22Rv1 (cell line): ENCODE measurements around the gene NF1.

ENCODE experiments used
- H3K27ac ChIP-seq: fragments of 450-650 bp; 2 replicates; pipeline ENCODE4 v1.5.1; 2017
- CTCF ChIP-seq: fragments of 450-650 bp; IDR thresholded peaks from 2 replicates; pipeline ENCODE4 v1.5.1; 2017; ENCODE audit warnings: mild to moderate bottlenecking
- ZFX ChIP-seq: fragments of 450-650 bp; IDR thresholded peaks from 2 replicates; pipeline ENCODE4 v1.6.1; 2017; ENCODE audit warnings: antibody characterized with exemption, borderline replicate concordance

Gene NF1

GRCh38 chr17:31400481-31400950, 305.7 kb downstream of the NF1 start:
- TF ChIP-seq CTCF (no peak), ZFX (no peak)

DNA sequence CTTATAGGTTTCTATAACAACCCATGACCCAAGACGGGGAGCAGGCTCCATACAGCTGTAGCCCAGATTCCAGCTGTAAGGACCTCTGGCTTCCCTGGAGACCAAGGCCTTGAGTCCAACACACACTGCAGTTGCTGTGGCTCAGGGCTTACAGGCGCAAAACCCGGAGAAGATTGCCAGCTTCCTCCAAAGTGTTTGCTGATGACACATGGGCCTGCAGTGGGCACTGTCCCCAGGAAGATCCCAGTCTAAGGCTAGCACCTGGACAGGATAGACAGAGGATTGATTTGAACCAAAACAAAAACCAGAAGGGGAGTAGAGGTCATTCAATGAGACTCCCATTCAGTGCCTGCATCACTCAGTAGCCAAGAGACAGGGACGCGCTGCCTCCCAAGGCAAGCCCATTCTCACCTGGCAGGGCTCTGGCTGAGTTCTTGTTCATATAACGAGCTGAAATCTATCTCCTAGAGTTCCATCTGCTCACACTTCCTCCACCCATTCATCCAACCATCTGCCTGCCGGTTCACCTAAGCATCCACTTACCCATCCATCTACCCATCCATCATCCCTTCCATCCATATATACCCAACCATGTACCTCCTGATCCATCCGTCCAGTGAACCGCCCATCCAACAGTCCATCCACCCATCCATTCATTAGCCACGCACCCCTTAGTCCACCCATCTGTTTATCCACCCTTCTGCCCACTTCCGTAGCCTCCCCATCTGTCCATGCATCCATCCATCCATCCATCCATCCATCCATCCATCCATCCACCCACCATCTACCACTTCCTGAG, 306.9 kb downstream of the NF1 start:
- TF ChIP-seq ZFX, result no peak
- no peak for TF ChIP-seq CTCF
- H3K27ac ChIP-seq, result no peak overlapping the region

More at GRCh38 chr17:31400481-31400950, 305.7 kb downstream of the NF1 start:
- no peak overlapping the region for H3K27ac ChIP-seq

GRCh38 chr17:31404028-31404949, 309.5 kb downstream of the NF1 start:
- TF ChIP-seq CTCF (no peak), ZFX (no peak)

GRCh38 chr17:31405890-31406371, 311.2 kb downstream of the NF1 start:
- TF ChIP-seq CTCF (no peak), ZFX (no peak)
- no peak overlapping the region for H3K27ac ChIP-seq

More at GRCh38 chr17:31404028-31404949, 309.5 kb downstream of the NF1 start:
- H3K27ac ChIP-seq, result no peak overlapping the region

GRCh38 chr17:31408586-31408985, 313.8 kb downstream of the NF1 start:
- TF ChIP-seq ZFX (no peak), CTCF (no peak)
- no peak overlapping the region for H3K27ac ChIP-seq

DNA sequence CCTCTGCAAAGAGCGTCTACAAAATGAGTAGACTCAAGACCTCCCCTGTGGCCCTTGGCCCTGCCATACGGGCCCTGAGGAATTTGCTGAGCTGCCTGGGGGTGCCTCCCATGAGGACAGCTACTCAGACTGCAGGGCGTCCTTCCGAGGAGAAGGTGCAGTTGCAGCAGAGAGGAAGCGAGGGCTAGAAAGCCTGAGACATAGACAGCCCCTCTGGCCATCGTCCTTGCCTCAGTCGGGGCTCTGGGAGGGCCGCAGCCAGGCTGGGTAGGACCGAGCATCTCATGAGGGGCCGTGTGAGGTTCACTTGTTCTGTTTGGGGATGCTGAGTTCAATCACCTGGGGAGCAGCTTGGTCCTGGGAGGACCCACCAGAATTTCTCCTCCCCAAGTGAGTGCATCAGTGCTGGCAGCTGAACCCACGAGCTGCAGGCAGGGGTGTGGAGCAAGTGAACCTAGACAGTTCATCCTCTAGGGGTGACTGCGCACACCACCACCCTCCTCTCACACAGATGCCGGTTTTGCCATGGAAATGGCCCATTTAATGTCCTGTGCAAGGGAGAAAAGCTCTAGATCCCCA, 317.0 kb downstream of the NF1 start:
- TF ChIP-seq CTCF, result no peak
- TF ChIP-seq ZFX, result no peak
- H3K27ac ChIP-seq, result no peak overlapping the region
